HG03354 (cell line): ENCODE results near the gene NFE2L1.
"Not testable (repeated sequence)": the region's sequence is repeated elsewhere in the genome, so short reads cannot be mapped to it uniquely, and the experiment has no call there.

ENCODE experiments used
- ATAC-seq: cut with Tn5 transposase; IDR thresholded peaks from one replicate; pipeline ENCODE4 v1.9.1; 2021; ENCODE audit warnings: mild to moderate bottlenecking; ENCODE audit not compliant: unreplicated experiment, poor library complexity, severe bottlenecking

NFE2L1 gene

DNA sequence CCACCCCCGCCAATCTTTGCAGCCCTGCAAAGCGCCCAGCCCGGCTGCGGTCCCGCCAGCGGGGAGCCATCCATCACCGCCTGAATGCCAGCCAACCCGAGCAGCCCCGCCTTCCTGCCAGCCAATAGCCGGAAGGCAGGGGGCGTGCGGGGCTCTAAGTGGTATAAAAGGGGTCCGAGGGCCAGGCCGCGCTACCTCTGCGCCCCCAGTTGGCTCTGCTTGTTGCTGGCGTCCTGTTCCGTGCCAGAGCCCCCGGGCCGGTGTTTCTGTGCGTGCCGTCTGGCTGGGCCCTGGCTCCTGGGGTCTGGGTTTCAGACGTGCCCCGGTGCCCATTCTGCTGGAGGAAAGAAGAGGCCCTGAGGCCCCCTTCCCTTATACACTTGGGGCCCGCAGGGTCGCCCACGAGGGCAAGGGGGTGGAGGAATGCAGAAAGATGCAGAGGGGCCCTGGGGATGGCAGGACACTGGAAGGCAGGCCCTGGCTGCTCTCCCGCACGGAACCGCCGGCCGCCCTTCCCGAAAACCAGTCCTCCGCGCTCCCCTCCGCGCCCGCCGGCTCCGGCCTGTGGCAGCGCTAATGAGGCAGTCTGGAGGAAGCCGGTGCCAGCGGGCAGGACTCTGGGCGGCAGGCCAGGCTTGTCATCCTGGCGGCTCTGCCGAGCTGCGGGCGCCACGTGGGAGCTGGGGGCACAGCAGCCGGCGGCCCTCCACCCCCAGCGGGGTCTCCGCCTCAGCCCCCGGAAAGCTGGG, 24.6 kb upstream of the NFE2L1 start:
- no peak for ATAC-seq

GRCh38 chr17:48024149-48025039, 23.8 kb upstream of the NFE2L1 start:
- ATAC-seq, result peak; percentile 3

DNA sequence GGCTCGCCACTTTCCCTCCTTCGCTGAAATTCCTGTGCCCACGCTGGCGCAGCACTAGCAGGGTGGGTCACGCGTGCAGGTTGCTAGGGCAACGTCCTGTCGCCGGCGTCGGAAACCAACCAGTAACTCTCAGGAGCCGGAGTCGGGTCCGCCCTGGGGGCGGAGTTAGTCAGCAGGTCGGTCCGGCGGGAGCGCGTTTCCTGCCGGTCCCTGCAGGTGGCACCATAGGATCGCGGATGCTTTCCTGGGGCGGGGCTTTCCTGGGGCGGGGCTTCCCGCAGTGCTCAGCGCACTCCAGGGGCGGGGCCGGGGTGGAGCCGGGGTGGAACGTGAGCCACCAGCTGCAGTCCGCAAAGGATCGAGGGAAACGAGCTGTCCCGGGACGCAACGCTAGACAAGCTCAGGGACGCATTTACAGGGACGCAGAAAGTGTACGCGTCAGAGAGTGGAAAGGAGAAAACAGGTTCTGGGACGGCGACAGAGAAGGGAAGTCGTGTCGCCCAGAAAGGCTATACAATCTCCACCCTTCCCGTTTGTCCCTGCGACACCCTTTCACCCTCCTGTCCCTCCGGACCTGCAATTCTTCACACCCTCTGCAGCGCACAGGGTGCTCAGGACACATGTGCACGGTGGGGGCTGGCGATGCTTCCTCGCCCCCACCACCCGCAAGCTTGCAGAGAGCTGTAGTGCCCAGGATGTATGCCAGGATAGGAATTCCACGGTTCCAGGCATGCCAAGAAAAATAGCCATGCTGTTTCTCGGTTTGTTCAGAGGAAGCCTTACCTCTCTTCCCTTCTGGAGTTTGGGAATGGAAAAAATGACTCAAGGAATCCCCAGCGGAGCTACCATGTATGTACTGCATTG, 22.9 kb upstream of the NFE2L1 start:
- ATAC-seq, result peak; percentile 82

DNA sequence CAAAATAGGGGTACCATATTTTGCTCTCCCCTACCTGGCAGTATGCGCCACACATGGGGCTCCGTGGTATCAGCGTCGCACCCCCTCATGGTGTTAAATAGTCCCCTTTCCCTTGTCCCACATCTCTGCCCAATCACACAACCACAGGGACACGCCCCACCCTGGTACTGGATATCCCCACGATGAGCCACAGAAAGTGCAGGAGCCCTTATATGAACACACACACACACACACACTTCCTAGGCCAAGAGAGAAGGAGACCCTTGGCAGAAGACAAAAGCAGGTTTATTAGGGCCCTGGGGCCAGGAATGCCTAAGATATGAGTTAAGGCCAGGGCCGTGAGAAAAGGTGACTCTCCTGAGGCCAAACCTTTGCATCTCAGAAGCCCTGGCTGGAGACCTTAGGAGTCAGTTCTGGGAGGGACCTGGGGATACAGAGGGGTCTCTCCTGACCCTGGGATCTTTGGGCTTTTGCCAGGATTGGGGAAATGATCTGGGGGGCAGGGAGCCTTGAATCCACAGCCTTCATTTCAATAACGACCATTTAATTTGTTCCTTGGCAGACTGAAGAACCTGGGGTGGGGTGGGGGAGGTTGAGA, 22.2 kb upstream of the NFE2L1 start:
- no peak for ATAC-seq

- ATAC-seq, result no peak
Measured at GRCh38 chr17:48026502-48027321, 21.4 kb upstream of the NFE2L1 start.

DNA sequence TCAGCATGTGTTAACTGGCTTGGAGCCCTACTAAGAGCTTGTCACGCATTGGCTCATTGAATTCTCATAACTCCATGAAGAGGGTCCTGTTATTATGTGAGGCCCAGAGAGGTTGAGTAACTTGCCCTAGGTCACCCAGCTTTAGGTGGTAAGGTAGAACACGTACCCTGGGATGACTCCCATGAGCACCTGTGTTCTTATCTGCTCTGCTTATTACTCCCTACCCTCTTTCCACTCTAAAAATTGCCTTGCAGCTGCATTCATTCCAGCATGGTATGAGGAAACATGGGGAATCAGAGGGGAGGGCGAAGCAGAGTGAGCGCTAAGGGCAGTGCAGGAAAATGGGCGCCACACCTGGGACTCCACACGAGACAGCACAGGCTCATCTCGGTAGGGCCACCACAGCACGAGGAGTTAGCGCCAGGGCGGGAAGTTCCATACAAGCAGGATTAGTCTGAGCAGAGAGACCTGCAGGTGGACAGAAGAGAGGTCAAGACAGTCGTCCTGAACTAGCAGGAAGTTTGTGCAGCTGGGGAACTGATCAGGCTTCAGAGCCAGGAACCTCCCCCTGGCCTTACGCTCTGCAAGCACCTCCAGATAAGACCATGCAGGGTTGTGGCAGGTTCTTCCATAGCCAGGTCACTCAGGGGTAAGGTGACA, 20.7 kb upstream of the NFE2L1 start:
- ATAC-seq, result no peak

DNA sequence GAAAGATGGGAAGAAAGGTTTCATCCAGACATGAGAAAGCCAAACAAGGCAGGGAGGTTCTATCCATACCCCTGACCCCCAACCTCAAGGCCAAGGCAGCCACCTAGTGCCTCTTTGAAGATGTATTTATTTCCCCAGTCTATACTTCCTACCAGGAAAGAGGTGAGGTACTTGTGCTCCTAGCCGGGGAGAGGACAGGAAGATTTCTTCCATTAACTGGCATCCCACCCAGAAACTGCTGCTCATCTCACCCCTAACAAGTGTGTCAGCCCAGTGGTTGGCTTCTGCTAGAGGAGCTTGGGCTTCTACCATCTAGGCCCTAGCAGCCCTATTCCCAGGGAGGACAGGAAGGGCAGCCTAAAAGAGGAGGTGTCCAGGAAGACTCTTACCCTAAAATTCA, 19.4 kb upstream of the NFE2L1 start:
- no peak for ATAC-seq

- ATAC-seq, result no peak
Measured at GRCh38 chr17:48030531-48030930, 17.6 kb upstream of the NFE2L1 start.

- no peak for ATAC-seq
Measured at GRCh38 chr17:48031966-48032365, 16.2 kb upstream of the NFE2L1 start.

- not testable (repeated sequence) for ATAC-seq
Measured at GRCh38 chr17:48034734-48035133, 13.4 kb upstream of the NFE2L1 start.

GRCh38 chr17:48036693-48037035, 11.5 kb upstream of the NFE2L1 start:
- ATAC-seq, result no peak

DNA sequence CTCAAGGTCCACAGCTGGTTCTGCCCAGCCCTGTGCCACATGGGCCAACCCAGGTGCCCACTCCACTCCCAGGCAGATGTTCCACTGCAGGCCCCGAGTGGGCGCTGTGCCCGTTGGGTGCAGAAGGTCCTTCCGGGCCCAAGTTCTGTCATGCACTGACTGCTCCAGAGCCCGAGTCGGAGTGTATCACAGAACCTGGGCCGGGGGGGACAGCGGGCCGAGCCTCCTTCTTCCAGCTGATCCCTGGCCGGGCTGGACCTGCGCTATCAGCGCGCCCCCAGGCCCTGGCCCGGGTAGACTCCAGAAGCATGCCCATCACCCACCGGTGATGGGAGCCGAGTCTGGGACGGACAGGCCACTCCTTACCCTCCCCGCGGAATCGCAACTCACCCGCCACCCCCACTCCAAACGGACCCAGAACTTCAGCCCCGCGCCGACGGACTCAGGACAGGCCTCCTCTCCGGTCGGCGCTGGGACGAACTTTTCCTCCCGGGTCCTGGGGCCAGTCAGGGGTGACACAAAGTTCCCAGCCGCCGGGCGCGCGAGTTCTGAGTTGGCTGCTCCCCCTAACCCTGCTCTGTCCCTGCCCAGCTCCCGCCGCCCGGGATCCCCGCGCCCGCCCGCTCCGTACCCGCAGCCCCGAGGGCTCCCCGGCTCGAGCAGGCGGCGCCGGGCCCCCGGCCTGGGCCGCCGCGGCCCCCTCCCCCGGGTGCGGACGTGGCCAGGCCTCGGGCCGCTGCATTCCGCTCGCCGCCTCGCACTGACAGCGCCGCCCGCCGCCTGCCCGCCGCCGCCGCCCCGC, 10.9 kb upstream of the NFE2L1 start, which contains the start of gene COPZ2:
Gene COPZ2 (minus strand): TSS at position 762 of the 802 bp plus-strand sequence. CDS start 20 bp downstream, at position 742.
- ATAC-seq, result no peak

- ATAC-seq, result no peak
Measured at GRCh38 chr17:48037838-48038323, 10.3 kb upstream of the NFE2L1 start.

GRCh38 chr17:48038687-48039086, 9.5 kb upstream of the NFE2L1 start:
- no peak for ATAC-seq

DNA sequence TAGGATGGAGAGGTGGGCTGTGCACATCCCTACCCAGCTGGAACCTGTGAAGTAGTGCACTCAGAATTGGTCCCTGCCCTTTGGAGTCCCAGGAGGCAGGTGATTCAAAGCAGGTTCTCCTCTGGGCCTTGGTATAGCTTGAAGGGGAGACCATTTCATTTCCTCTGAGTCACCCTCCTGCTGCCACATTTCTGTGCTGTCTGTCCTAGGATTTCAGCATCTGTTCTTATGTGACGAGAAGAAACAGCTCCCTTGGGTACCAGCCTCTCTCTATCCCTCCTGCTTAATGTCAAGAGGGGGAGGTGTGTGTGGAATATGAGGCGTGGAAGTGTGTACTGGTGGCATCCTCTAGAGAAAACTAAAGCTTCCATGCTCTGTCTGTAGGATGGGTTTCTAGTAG, 5.0 kb upstream of the NFE2L1 start:
- ATAC-seq, result no peak

DNA sequence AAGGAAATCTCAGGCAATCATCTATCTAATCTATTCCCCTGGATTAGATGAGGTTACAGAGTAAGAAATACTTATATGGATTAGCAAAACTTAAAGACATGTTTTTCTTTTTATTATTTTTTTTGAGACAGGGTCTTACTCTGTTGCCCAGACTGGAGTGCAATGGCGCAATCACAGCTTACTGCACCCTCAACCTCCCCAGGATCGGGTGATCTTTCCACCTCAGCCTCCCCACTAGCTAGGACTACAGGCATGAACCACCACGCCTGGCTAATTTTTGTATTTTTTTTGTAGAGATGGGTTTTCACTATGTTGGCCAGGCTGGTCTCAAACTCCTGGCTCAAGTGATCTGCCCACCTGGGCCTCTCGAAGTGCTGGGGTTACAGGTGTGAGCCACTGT, 3.3 kb upstream of the NFE2L1 start:
- no peak for ATAC-seq

- no peak for ATAC-seq
Measured at GRCh38 chr17:48045316-48046001, 2.7 kb upstream of the NFE2L1 start.
